ENCODE measurements around the gene LRRC28.

Gene LRRC28

GRCh38 chr15:99307735-99308134 is 56.5 kb downstream of the LRRC28 start:
- no peak for DNase-seq

- DNase-seq = no peak
Measured at GRCh38 chr15:99310745-99311144, 59.5 kb downstream of the LRRC28 start.

- DNase-seq = no peak
Measured at GRCh38 chr15:99312228-99312627, 60.9 kb downstream of the LRRC28 start.

GRCh38 chr15:99312794-99313193 is 61.5 kb downstream of the LRRC28 start:
- DNase-seq = no peak

GRCh38 chr15:99315636-99316035 is 64.4 kb downstream of the LRRC28 start:
- no peak for DNase-seq

GRCh38 chr15:99320374-99321215 is 69.3 kb downstream of the LRRC28 start:
- DNase-seq = no peak

- no peak for DNase-seq
Measured at GRCh38 chr15:99321468-99321867, 70.2 kb downstream of the LRRC28 start.

GRCh38 chr15:99322643-99323405 is 71.5 kb downstream of the LRRC28 start:
- no peak for DNase-seq

GRCh38 chr15:99324082-99324620 is 72.9 kb downstream of the LRRC28 start:
- DNase-seq = no peak

- no peak for DNase-seq
Measured at GRCh38 chr15:99324700-99325099, 73.4 kb downstream of the LRRC28 start.

GRCh38 chr15:99326235-99326634 is 75.0 kb downstream of the LRRC28 start:
- no peak for DNase-seq

- no peak for DNase-seq
Measured at GRCh38 chr15:99328106-99329072, 77.1 kb downstream of the LRRC28 start.

- DNase-seq = no peak
Measured at GRCh38 chr15:99331381-99331780, 80.1 kb downstream of the LRRC28 start.

- no peak for DNase-seq
Measured at GRCh38 chr15:99333413-99333812, 82.1 kb downstream of the LRRC28 start.

- DNase-seq = no peak
Measured at GRCh38 chr15:99333981-99334380, 82.7 kb downstream of the LRRC28 start.

GRCh38 chr15:99335508-99335907 is 84.2 kb downstream of the LRRC28 start:
- no peak for DNase-seq

GRCh38 chr15:99336794-99337193 is 85.5 kb downstream of the LRRC28 start:
- no peak for DNase-seq

- DNase-seq = no peak
Measured at GRCh38 chr15:99340347-99340746, 89.1 kb downstream of the LRRC28 start.

- no peak for DNase-seq
Measured at GRCh38 chr15:99341786-99342185, 90.5 kb downstream of the LRRC28 start.

- no peak for DNase-seq
Measured at GRCh38 chr15:99343208-99343607, 91.9 kb downstream of the LRRC28 start.

- DNase-seq = no peak
Measured at GRCh38 chr15:99343881-99344551, 92.7 kb downstream of the LRRC28 start.

- DNase-seq = no peak
Measured at GRCh38 chr15:99344639-99345038, 93.4 kb downstream of the LRRC28 start.
